GM18526 (cell line): ENCODE results near the gene GNAL.

Experiments used
- POLR2A ChIP-seq: IDR thresholded peaks from 3 replicates; pipeline ENCODE4 v1.6.1; 2011; ENCODE audit not compliant: insufficient read length; ENCODE audit errors: extremely low read depth

GNAL gene

GRCh38 chr18:11700876-11701275 lies 11.8 kb downstream of the GNAL start:
- TF ChIP-seq POLR2A = no peak

- TF ChIP-seq POLR2A = no peak
Observed at GRCh38 chr18:11710578-11710977, 21.5 kb downstream of the GNAL start.

DNA sequence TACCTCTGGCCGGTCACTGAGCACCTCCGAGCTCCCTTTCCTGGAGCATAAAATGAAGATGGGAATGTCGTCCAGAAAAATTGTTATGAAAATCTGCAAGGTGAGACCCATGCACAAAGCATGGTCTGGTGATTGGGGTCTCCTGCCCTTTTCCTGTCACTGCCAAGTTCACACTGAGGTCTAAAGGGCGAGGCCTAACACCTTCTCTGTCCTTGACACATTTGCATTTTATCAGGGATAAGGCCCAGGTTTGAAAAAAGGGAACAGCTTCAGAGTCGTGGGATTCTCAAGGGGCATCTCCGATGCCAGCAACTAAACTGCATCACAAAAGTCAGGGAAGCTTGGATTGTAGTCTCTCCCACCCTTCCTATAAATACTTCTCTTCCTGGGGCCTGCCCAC lies 24.7 kb downstream of the GNAL start:
- TF ChIP-seq POLR2A = no peak

GRCh38 chr18:11714244-11714918 lies 25.3 kb downstream of the GNAL start:
- no peak for TF ChIP-seq POLR2A

DNA sequence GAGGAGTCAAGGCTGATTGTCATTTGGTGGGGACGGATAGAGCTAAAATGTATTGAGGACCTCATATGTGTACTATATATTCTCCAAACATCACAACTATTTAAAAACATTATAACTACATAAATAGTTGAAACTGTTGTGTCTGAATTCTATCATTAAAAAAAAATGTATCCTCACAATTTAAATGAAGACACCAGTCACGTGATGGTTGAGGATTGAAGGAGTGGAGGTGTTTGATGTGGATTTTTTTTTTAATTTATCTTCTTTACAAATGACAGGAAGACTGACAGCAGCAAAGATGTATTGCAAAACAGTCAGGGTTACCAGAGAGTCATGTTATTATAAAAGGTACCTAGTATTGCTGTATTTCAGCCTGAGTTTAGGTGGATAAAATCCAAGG lies 30.0 kb downstream of the GNAL start:
- TF ChIP-seq POLR2A = no peak

DNA sequence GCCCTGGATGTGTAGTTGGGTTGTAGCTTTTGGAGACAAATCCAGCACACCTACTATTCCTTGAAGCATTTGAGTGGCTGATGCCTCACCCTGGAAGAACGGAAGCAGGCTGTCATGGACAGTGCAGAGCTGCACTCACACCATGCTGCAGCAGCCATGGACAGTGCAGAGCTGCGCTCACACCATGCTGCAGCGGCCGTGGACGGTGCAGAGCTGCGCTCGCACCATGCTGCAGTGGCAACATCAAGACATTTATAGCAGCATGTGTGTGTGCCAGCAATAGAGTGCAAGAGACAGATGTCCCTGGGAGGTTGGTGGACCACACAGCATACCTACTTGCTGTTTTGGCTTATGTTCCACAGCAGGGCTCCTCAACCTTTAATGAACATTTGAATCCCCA lies 30.6 kb downstream of the GNAL start:
- TF ChIP-seq POLR2A = no peak

- no peak for TF ChIP-seq POLR2A
Observed at GRCh38 chr18:11721720-11722119, 32.7 kb downstream of the GNAL start.

DNA sequence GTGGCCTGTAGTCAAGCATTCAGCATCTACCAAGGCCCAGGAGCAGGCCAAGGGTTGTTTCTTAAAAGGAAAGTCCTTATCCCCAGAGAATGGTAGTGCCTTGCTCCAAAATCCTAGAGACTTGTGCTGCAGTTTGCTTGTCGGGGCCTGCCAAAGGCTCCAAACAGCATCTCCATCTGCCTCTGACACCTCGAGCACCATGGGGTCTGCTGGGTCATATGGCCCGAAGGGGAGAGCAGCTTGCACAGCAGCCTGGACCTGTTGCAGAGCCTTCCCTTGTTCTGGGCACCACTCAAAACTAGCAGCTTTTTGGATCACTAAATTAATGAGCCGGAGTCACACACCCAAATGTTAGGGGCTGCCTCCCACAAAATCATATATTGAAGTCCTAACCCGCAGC lies 35.7 kb downstream of the GNAL start:
- TF ChIP-seq POLR2A = no peak

DNA sequence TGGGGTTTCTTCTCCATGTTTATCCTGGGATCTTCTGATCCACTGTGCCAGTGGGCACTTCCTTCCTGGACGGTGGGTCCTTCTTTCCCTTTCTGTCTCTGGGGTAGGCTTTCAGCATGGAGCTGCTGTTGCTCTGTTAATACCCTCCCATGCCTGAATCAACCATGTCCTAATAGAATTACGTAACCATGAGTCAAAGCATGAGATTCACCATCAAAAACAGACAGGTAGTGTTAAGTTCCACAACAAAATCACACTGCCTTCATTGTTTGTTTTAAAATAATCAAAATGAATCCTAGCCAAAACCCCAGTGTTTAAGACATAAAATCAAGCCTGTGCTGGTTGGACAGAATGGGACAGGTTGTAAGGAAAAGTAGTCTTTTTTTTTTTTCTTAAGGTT lies 37.5 kb downstream of the GNAL start:
- no peak for TF ChIP-seq POLR2A

- no peak for TF ChIP-seq POLR2A
Observed at GRCh38 chr18:11728249-11728648, 39.2 kb downstream of the GNAL start.

DNA sequence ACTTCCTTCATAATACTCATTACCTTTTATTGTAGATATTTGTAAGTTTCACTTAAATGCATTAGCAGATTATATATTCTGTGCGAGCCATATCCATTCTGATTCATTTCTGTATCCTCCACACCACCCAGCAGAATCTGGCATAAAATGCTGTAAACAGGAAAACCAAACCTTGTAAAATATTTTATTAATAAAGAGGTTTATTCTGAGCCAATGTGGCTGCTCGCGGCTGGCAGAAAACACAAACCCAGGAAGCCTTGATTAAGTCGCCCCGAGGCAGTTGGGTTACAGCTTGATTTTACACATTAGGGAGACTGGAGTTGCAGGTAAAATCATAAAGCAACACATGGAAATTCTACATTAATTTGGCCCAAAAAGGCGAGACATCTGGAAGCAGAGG lies 40.5 kb downstream of the GNAL start:
- no peak for TF ChIP-seq POLR2A

DNA sequence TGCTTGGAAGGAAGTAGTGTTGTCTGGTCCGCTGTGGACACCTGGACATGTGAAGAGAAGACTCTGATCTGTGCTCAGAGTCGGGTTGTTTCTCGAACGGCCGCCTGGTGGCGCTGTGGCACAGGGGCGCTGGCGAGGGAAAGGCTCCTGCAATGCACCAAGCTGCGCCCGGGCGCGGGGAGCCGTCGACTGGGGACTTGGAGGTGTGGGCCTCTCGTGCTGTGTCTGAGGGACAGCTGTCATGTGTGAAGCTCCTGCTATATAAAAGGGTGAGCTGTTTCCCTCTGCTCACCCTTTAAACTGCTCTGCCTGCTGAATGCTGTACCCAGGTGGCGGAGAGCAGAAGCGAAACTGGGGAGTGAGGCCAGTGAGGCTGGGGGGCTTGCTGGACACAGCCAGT lies 44.0 kb downstream of the GNAL start:
- no peak for TF ChIP-seq POLR2A

DNA sequence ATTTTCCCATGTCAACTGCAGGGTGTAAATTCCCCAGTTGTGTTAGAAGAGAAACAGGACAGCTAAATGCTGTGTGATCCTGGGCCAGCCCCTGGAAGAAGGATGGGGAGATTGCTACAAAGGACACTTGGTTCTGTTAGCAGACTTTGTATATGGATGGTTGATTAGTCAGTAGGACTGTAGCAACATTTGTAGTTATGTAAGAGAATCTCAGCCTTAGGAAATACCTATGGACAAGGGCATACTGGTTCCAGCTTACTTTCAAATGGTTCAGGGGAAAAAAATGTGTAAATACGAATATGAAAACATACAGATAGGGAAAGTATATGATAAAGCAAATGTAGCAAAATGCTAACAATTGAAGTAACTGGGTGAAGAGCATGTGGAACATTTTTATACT lies 47.6 kb downstream of the GNAL start:
- TF ChIP-seq POLR2A = no peak

DNA sequence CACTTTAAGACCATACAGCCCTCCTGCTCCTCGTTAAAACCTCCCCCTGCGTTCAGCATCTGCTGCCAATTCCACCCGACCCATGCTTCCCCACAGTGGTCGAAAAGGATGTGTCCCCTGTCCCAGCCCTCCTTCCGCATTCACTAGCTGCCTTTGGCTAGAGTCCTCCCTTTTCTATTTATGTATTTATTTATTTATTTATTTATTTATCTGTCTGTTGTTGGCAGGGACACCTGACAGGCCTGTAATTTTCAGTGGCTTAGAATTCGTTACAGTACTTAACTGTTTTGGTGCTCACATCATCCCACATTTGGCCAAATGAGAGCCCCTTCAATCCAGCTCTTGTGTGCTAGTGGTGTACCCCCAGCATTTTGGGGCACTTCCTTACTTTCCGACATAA lies 50.8 kb downstream of the GNAL start:
- no peak for TF ChIP-seq POLR2A

DNA sequence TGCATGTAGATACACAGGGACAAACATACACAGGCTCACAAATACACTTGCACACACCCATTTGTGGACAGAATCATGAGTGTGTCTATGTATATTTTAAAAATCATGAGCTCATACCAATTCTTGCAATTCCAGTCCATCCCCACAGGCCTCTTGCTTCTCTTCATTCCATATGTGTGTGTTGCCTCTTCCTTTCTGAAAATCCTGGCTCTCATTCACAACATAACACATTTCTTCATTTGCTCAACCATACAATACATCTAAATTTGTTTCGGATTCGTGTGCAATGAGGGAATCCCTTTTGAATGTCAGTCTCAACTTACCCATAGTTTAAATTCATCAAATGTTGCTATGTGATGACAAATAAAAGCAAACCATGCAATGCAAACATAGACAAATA lies 51.4 kb downstream of the GNAL start:
- no peak for TF ChIP-seq POLR2A

DNA sequence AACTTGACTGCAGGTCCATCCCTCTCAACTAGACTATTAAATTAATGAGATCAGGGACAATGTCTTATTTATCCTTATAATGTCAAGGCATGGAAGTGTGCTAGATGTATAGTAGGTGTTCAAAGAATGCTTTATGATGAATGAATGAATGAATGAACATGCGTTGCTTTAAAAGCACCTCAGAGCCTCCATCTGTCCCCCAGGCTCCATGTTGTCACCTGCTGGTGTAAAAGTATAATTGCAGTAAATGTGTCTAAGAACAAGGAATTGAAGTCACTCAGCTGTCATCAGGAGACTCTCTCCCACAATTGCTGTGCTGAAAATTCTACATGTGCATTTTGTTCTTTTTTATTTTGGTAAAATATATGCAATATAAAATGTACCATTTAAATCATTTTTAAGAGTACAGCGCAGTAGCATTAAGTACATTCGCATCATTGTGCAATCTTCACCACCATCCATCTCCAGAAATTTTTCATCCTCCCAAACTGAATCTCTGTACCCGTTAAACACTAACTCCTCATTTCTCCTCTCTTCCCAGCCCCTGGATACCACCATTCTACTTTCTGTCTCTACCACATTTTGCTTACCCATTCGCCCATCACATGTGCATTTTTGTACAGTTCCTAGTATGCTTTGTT lies 52.6 kb downstream of the GNAL start:
- no peak for TF ChIP-seq POLR2A

GRCh38 chr18:11745521-11745920 lies 56.5 kb downstream of the GNAL start:
- no peak for TF ChIP-seq POLR2A
